HG03095 (cell line): ENCODE measurements around the gene RNU1-4.
"Not testable (repeated sequence)": the region's sequence is repeated elsewhere in the genome, so short reads cannot be mapped to it uniquely, and the experiment has no call there.

Experiments
- ATAC-seq: cut with Tn5 transposase; IDR thresholded peaks from one replicate; pipeline ENCODE4 v1.9.1; 2021; ENCODE audit warnings: moderate library complexity; ENCODE audit not compliant: unreplicated experiment

Gene RNU1-4

DNA sequence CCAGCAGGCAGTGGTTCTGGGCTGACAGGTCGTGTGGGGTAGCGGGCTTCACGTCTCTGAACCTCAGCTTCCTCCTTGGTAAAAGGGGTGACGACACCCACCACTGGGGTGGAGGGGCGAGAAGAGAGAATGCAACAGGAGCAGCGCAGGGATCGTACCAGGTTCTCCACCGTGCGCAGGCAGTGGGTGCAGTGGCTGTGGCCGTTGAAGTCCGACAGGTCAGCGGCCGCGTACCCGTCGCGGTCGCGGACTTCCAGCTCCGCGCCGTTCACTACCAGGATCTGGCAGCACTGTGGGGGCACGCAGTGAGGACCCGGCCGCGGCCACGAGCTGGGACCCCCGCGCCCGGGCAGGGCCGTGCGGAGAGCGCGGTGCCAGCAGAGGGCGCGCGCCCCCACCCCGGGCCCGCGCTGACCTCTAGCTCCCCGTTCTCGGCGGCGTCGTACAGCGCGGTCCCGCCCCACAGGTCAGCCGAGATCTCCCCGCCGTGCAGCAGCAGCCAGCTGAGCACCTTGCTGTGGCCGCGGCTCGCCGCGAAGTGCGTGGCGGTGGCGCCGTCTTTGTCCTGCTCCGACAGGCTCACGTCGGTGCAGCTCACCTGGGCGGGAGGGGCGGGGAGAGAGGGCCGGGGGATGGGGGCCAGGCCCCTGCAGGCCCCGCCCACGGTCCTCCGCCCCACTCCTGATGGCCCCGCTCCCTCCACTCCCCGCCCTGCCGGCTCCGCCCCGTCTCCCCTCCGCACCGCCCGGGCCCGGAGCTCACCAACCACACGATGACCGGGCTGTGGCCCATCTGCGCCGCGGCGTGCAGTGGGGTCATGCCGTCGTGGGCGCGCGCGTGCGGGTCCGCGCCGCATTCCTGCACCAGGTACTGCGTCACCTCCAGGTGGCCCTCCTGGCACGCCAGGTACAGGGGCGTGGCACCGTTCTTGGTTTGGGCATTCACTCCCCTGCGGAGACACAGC, 32.9 kb upstream of the RNU1-4 start:
- not testable (repeated sequence) for ATAC-seq

GRCh38 chr1:16708704-16709103, 31.6 kb upstream of the RNU1-4 start:
- not testable (repeated sequence) for ATAC-seq

DNA sequence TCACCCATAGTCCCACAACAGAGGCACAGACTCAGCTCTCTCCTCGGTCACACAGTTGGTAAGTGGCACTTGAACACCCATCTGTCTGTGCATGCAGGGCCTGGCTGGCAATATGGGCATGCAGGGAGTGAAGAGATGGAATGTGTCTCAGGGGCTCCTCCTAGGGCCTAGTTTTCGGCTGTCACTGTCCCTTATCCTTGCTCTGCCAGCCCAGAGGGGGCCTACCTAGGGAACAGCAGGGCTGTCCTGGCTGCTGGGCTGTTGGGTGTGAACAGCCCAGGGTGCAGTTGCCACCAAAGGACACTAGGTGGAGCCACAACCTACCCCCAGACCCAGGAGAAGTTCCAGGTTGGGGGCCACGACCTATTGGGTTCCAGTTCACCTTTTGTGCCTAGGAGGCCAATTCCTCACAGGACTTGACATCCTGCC, 30.6 kb upstream of the RNU1-4 start:
- not testable (repeated sequence) for ATAC-seq

GRCh38 chr1:16710618-16711017, 29.7 kb upstream of the RNU1-4 start:
- not testable (repeated sequence) for ATAC-seq

DNA sequence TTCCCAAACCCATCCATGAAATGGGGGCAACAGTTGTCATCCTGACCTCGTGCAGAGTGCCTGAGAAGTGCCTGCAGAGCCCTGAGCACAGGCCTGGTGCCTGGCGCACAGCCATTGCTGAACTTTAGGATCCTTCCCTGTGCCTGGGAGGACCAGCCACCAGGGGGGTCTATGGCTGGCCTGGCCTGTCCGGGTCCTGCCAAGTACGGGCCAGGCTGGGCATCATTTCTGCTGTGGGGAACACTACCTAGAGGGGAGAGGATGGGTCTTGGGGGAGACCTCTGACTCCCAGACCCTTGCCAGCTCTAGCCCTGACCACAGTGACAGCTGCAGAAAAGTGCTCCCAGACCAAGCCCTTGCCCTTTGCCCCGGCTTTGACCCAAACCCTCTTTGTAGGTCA, 28.2 kb upstream of the RNU1-4 start:
- ATAC-seq: not testable (repeated sequence)

DNA sequence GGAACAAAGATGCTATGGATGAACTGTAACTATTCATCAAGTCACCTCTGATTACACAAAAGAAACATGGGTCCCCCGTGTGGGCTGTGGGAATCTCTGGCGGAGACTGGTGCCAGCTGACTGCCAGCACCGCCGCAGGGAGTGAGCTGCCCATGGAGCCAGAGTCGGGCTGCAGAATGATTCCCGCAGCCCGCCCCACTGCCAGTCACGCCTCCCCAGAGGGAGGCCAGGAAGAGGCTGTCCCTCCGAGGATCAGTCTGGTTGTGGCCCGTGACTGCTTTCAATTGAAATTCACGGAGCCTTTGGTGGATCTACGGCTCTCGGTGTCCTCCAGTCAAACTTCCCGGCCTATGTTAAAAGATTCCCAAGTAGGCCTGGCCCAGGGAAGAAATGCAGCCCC, 27.7 kb upstream of the RNU1-4 start:
- not testable (repeated sequence) for ATAC-seq

DNA sequence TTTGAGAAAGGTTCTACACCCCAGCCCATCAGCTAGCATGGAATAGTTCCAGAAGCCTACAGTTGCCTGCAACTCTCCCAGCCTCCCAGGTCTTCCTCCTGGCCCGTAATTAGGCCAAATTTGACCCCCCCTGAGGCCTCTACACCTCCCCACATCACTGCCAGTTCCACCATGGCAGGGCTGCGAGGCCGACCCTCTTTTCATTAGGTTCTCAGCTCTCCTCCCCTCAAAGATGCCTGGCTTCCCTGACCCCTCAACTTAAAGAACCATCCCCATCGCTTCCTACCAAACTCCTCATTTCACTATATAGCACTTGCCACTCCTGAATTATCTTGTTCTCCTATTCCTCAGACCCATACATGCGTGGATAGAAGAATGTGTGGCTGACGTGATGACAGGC, 27.3 kb upstream of the RNU1-4 start:
- ATAC-seq: not testable (repeated sequence)

- ATAC-seq: not testable (repeated sequence)
Measured at GRCh38 chr1:16713480-16713879, 26.8 kb upstream of the RNU1-4 start.

- ATAC-seq: no peak
Measured at GRCh38 chr1:16716691-16717335, 23.5 kb upstream of the RNU1-4 start.

DNA sequence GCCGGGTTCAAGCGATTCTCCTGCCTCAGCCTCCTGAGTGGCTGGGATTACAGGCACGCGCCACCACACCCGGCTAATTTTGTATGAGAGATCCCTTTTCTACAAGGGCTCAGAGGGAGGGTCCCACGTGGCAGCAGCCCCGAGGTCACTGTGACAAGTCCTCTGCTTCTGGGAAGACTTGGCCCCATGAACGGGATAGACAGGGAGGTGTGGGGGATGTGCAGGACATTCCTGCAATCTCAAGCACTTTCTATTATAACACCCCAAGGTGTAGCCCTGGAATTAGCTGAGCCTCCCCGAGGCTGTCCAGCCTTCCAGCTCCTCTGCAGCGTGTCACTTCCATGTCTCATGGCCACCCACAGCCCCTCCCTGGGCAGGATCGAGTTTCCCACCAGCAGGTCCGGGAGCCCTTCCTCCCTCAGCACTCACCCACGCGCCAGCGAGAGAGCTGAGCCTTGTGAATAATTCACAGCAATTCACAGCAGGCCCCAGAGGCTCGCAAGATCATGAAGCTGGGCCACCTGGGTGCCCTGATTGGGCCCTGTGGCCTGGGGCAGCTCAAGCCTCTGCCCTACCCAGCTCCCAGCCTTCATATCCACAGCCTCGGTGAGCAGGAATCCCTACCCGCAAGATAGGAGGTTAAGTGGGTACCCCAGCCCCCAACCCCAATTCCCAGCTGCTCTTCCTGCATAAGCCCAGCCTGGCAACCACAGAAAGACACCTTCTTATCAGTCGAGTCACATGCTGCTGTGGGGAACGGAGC, 22.8 kb upstream of the RNU1-4 start:
- ATAC-seq: no peak

DNA sequence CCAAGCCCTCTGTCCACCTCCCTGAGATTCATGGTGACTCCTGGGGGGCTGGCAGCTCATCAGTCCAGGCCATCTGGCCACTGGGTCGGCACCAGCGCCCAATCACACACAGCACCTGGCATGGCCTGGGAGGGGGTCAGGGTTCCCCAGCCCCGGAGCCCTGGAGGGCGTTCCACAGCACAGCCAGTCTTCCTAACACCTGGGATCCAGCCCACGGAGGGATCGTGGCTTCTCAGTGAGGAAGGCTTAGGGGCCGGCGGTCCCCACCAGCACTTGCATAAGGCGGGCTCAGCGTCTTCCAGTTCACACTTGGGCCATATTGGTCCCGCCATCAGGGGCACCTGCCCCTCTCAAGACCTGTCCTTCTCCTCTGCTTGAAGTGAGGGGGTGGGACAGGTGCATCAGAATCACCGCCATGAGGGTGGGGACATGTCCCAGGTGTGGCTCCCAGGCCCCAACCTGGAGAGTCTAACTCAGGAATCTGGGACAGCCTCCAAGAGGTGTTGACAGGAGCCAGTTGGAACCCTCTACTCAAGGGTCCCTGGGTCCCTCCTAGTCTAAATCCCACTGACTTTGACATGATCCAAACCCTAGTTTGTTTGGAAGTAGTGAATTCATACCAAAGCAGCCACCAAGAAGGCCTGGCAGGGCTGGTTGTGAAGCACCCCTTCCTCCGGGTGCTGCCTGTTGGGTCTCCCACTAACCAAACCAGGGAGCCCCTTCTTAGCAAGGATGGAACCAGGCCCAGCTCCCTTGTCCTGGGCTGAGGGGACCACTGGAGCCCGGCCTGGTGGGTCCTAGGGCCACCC, 22.0 kb upstream of the RNU1-4 start:
- not testable (repeated sequence) for ATAC-seq

GRCh38 chr1:16718908-16719533, 21.3 kb upstream of the RNU1-4 start:
- no peak for ATAC-seq

DNA sequence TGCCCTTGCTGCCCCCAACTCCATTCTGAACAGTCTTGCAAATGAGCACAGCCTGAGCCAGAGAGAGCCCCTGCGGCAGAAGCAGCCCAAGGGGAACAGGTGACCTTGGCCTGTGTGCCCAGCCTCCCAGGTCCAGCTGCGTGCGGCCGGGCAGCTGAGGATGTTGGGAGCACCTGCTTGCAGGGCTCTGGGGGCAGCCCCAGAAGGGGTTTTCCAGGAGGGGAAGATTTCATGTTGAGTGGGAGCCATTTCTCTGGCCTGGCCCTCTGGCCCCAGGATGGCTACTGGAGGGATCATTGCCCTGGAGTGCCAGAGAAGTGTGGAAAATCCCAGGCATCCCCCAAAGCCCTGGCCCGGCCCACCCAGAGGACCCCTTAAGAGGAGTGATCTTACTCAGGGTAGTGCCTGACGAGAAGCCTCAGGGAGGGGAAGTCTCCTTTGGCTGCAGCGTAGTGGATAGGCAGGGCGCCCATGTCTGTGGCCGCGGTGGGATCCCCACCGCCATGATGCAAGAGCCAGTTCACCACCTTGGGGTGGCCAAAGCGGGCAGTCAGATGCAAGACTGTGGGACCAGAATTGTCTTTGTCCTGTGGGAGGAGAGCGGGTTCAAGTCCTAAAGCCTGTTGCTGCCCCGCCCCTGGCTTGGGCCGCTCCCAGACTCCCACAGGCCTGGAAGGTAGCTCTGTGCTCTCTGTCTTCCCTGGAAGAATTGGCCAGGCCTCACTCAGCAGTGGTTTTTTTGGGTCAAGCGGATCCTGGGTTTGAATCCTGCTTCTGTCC, 20.6 kb upstream of the RNU1-4 start:
- ATAC-seq: no peak

DNA sequence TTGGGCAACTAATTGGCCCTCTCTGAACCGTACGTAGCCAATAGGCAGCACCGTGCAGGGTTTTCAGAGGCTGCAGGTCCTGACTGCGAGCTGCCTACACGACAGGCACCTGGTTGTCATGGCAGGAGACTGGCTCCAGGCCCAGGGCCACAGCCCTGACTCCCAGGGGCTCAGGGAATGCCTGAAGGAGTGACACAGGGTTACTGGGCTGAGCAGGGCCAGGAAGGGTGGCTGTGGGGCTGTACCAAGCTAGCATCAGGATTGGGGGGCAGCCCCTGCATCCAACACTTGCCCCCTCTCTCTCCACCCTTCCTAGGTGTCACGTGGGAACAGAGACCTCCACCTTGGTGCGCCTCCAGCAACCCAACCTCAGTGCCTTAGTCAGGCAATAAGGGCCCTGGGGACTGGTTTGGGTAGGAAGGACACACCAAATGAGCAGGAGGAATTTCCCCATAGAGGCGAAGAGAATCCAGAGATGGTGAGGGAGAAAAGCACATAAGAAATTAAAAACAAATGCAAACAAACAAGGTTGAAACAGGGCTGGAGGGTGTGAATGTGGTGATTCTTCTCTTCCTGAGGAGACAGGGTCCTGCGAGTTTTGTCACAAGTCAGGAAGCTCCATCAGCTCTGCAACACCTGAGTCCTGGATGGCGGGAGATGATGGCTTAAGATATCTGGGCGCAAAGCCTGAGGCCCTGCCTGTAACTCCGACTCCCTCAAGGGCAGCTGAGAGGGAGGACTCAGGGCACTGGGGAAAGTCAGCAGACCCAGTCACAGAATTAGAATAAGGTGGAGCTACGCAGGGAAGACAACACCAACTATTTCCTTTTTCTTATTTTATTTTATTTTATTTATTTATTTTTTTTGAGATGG, 19.7 kb upstream of the RNU1-4 start:
- no peak for ATAC-seq

DNA sequence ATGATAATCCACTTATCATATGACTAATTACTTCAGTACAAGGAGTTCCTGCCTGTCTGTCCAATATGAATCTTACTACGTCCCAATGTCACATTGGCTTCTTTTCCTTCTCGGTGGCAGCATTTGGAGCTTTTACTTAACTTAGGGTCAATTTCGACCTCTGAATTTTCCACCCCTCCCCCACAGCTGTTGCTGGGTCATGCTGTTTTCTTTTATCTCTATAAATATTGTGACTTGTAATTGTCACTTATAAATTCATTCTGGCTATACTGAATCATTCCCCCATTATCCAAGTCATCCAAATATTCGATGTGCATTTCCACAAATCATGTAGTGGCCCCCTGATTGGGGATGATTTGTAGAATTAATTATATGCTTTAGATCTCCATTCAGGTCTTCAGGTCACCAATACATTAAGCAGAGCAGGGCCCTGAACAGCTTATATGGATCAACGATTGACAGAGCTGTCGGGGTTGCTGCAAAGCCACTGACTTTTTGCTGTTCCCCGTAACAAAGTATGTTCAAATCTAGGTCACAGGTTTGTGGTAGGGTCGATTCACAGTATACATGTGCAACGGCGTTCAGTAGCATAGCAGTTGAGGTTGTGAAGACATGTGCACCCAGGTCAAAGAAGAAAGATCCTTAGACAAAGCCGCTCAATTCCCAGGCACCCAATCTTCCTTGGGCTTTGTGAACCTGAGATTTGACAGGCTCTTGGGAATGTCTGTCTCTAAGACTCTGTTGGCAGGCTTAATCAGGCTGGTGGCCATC, 18.3 kb upstream of the RNU1-4 start:
- no peak for ATAC-seq

- no peak for ATAC-seq
Measured at GRCh38 chr1:16724718-16725438, 15.4 kb upstream of the RNU1-4 start.
